IPS-15b (cell line): ENCODE results near the gene PCBP1.
"Not testable (repeated sequence)": the region's sequence is repeated elsewhere in the genome, so short reads cannot be mapped to it uniquely, and the experiment has no call there.

Experiments
- H3K27me3 ChIP-seq: one replicate; pipeline ENCODE4 v1.6.1; 2013; ENCODE audit warnings: low read length; ENCODE audit not compliant: control insufficient read depth, insufficient read depth
- H3K36me3 ChIP-seq: one replicate; pipeline ENCODE4 v1.6.1; 2013; ENCODE audit warnings: low read length; ENCODE audit not compliant: control insufficient read depth, insufficient read depth
- H3K4me1 ChIP-seq: one replicate; pipeline ENCODE4 v1.6.1; 2013; ENCODE audit warnings: mild to moderate bottlenecking, low read length; ENCODE audit not compliant: control insufficient read depth, insufficient read depth
- H3K4me3 ChIP-seq: one replicate; pipeline ENCODE4 v1.5.1; 2013; ENCODE audit warnings: low read depth, low read length
- H3K9ac ChIP-seq: one replicate; pipeline ENCODE4 v1.6.1; 2013; ENCODE audit warnings: low read depth, mild to moderate bottlenecking, low read length
- H3K9me3 ChIP-seq: one replicate; pipeline ENCODE4 v1.6.1; 2013; ENCODE audit warnings: mild to moderate bottlenecking, low read length; ENCODE audit not compliant: control insufficient read depth, insufficient read depth

PCBP1 gene

DNA sequence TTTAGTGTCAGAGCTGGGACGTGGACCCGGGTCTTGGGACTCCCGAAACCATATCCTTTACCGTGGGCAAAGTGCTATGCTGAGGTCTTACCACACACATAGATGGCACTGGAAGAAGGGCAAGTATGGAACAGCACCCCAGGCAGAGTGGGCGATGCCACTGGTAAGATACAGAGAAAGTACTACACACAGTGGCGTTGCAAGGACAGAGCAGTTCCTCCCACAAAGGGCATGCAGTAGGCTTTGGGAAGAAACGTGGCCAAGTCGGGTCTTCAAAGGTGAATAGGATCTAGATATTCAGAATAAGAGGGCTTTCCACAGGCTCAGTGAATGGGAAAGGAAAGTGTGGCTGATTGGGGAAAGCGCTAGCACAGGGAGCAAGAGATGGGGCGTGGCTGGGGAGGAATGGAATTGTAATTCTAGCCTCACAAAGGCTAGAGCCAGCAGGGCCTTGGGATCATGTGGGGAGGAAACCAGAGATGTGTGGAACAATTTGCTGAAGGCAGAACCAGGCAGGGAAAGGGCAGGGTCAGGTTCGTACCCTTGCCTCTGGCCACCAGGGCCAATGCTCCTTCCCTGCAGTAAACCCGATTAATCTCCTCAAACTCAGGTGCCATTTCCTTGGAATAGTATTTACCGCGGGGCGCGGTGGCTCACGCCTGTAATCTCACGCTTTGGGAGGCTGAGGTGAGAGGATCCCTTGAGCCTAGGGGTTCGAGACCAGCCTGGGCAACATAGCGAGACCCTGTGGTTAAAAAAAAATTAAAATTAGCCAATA lies 36.0 kb downstream of the PCBP1 start:
- H3K36me3 ChIP-seq: no peaks in the 10 kb centered on the region
- no peaks in the 10 kb centered on the region for H3K9me3 ChIP-seq
- H3K9ac ChIP-seq: peak overlapping the region; percentile 79
- H3K27me3 ChIP-seq: no peaks in the 10 kb centered on the region
- H3K4me1 ChIP-seq: peaks cover 21% of the 10 kb centered on the region
- H3K4me3 ChIP-seq: peak overlapping the region; percentile 89

- H3K9ac ChIP-seq: peak overlapping the region; percentile 79
- H3K9me3 ChIP-seq: no peaks in the 10 kb centered on the region
- peaks cover 21% of the 10 kb centered on the region for H3K4me1 ChIP-seq
- no peaks in the 10 kb centered on the region for H3K27me3 ChIP-seq
- peak overlapping the region; percentile 89 for H3K4me3 ChIP-seq
- no peaks in the 10 kb centered on the region for H3K36me3 ChIP-seq
Observed at GRCh38 chr2:70123829-70124116, 36.5 kb downstream of the PCBP1 start.

- peaks cover 16% of the 10 kb centered on the region for H3K4me1 ChIP-seq
- no peaks in the 10 kb centered on the region for H3K36me3 ChIP-seq
- no peaks in the 10 kb centered on the region for H3K9me3 ChIP-seq
- no peaks in the 10 kb centered on the region for H3K27me3 ChIP-seq
- H3K9ac ChIP-seq: peak overlapping the region; percentile 79
- H3K4me3 ChIP-seq: peak overlapping the region; percentile 89
Observed at GRCh38 chr2:70124983-70125480, 37.8 kb downstream of the PCBP1 start.

- Histone ChIP-seq H3K4me1 (peaks cover 16% of the 10 kb centered on the region), H3K9ac (peak overlapping the region; percentile 79), H3K4me3 (peak overlapping the region; percentile 89), H3K36me3 (no peaks in the 10 kb centered on the region), H3K27me3 (no peaks in the 10 kb centered on the region), H3K9me3 (no peaks in the 10 kb centered on the region)
Observed at GRCh38 chr2:70125498-70125898, 38.2 kb downstream of the PCBP1 start.

DNA sequence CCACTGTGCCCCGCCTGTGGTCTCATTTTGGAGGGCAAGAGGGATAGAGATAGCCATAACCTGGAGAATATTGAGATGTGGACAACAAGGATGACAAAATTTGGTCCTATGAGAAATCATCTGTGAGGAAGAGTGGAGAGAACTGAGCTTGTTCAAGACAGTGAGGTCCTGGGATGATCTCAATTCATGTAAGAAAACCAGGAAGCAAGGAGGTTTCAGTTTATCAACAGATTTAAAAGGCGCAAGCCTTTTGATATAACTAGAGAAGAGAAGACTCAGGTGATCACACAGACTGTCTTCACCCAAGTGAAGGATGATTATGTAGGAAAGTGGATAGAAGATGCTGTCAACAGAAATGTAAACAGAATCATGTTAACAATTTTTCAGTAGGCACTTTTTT lies 39.1 kb downstream of the PCBP1 start:
- Histone ChIP-seq H3K9ac (no peak overlapping the region), H3K4me1 (peaks cover 16% of the 10 kb centered on the region), H3K36me3 (no peaks in the 10 kb centered on the region), H3K27me3 (no peaks in the 10 kb centered on the region), H3K9me3 (no peaks in the 10 kb centered on the region), H3K4me3 (no peak overlapping the region)

- H3K9me3 ChIP-seq: no peaks in the 10 kb centered on the region
- H3K9ac ChIP-seq: no peak overlapping the region
- no peak overlapping the region for H3K4me3 ChIP-seq
- no peaks in the 10 kb centered on the region for H3K27me3 ChIP-seq
- H3K36me3 ChIP-seq: no peaks in the 10 kb centered on the region
- H3K4me1 ChIP-seq: peaks cover 17% of the 10 kb centered on the region
Observed at GRCh38 chr2:70128005-70128404, 40.7 kb downstream of the PCBP1 start.

GRCh38 chr2:70131344-70132143 lies 44.3 kb downstream of the PCBP1 start:
- not testable (repeated sequence) for H3K9ac ChIP-seq, H3K4me3 ChIP-seq, H3K27me3 ChIP-seq, H3K9me3 ChIP-seq, H3K36me3 ChIP-seq
- peaks cover 17% of the 10 kb centered on the region for H3K4me1 ChIP-seq

- Histone ChIP-seq H3K4me3 (no peak overlapping the region), H3K4me1 (peaks cover 15% of the 10 kb centered on the region)
Observed at GRCh38 chr2:70132244-70133126, 45.2 kb downstream of the PCBP1 start.

GRCh38 chr2:70133127-70133452 lies 45.8 kb downstream of the PCBP1 start:
- Histone ChIP-seq H3K27me3 (no peaks in the 10 kb centered on the region), H3K4me3 (no peak overlapping the region), H3K9me3 (no peaks in the 10 kb centered on the region), H3K4me1 (peaks cover 9% of the 10 kb centered on the region), H3K36me3 (no peaks in the 10 kb centered on the region), H3K9ac (no peak overlapping the region)

More at GRCh38 chr2:70132244-70133126, 45.2 kb downstream of the PCBP1 start:
- Histone ChIP-seq H3K9ac (no peak overlapping the region), H3K36me3 (no peaks in the 10 kb centered on the region), H3K27me3 (no peaks in the 10 kb centered on the region), H3K9me3 (no peaks in the 10 kb centered on the region)

GRCh38 chr2:70133491-70134322 lies 46.4 kb downstream of the PCBP1 start:
- Histone ChIP-seq H3K27me3 (no peaks in the 10 kb centered on the region), H3K4me3 (no peak overlapping the region), H3K4me1 (peaks cover 9% of the 10 kb centered on the region), H3K36me3 (no peaks in the 10 kb centered on the region), H3K9me3 (no peaks in the 10 kb centered on the region), H3K9ac (no peak overlapping the region)
